ACHN (cell line): Measurements from ENCODE around the gene EOGT.

ENCODE experiments used
- DNase-seq: peaks from one replicate; pipeline ENCODE4 v3.0.0-alpha.2; 2015
- in situ Hi-C: cut with HindIII; loops from 2 replicates; pipeline ENCODE4 v1.10.0; 2017; ENCODE audit warnings: low sequenced_read_pairs, low pct_ligation_motif_present, low pct_unique_long_range_greater_than_20kb

Gene EOGT

DNA sequence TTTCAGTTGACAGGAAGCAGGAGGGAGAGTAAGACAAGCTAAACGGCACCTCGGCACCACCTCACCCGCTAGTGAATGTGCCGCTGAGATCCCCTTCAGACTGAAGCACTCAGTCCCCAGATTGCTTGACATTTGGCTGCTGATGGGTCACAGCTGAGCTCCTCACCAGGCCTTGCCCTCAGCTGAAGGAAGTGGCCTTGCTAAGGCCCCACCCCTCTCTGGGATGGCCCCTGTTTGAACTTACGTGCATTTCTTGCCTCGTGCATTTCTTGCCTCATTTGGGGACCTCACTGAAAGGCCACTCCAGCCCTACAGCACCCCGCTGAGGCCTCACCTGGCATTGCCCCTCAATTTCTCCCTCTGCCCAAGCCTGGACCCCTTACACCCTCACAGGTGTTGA is 39.8 kb downstream of the EOGT start:
- DNase-seq, result no peak
- in situ Hi-C loops, result no loop called here

DNA sequence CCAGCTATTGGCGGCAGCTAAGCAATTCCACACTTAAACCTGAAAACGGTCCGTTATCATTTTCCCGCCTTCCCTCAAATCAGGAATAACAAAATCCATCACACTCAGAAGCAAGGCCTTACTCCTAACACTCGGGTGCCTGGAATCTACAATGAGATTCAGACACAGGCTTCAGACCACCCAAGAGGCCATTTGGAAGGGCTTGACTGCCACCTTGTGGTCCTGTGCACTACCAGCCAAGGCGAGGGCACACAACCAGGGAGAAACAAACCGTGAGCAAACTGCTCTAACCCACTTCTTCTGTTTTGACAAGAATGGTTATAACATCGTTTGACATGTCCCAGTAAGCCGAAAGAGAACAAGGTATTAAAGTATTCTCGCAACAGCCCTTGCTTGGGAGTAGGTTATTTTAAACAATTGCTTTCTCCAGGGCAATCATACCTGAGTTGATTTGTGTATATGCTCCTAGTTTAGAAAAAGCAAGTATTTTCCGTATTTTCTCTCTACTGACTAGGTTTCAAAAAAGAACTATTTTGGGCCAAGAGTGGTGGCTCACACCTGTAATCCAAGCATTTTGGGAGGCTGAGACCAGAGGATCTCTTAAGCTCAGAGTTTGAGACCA is 41.0 kb downstream of the EOGT start:
- in situ Hi-C loops, result no loop called here
- peak; percentile 55 for DNase-seq

DNA sequence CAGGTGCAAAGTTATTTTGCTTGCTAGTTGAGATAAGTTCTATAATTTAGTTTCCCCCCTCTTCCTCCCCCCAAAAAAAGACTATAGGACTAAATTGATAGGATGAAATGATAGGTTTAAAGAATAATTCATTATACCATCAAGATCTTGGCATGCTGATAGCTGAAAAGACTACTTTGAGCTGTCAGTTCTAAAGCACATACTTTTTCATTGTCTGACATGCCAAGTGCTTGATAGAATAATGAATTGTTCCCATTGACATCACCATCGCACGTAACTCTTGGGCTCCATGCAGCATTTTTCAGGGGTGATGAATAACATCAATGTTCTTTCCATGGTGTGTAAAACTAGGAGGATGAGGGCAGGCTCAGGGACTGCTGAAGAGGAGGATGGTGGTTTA is 48.8 kb downstream of the EOGT start:
- in situ Hi-C loops, result no loop called here
- no peak for DNase-seq

DNA sequence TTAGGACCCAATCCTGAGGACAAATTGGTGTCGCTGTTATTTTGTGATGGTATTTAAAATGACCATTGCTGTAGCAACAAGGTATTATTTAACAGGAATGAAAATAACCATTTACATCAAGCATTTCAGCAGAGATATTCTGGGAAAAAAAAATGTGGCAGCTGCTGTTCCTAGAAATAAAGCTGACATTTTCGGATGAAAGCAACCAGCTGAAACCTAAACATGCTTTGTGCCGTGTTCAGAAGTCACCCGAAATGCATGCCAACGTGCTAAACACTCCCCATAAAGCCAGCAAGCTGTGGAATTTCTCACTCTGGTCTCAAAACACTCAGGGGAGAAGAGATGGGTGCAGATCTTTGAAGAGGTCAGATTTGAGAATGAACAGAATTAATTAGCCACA is 49.6 kb downstream of the EOGT start:
- no peak for DNase-seq
- in situ Hi-C loops, result no loop called here

DNA sequence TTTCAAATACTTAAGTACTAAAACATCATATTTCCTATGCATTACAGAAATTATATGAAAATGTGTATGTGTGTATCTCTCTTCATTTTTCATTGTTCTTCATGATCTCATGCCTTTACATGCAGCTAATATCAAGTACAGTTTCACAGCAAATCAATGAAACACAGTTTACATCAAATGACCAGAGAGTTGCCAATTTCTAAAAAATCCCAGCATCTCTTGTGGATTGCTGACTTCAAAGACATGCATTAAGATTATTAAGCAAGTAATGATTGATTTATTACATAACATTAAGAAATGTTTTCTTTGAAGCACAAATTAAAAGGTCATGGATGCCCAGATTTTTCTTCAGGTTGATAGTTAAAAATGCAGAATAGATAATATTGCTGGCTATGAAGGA is 50.1 kb downstream of the EOGT start:
- in situ Hi-C loops, result no loop called here
- no peak for DNase-seq

DNA sequence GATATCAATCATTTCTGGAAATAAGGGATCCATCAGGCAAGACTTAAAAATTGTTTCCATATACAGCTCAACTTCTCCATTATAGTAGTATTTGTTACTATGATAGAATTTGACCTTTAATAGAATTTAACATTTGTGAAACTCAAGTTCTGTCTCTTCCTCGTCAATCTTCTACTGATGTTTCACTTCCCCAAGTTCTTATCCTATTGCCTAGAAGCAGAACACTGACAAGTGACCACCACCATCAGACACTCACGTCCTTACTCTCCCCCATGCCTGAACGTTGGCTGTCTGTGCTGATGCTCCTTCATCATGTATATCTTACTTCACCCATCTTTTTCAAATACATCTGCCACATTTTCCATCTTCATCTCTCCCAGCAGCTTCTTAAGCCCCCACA is 54.6 kb downstream of the EOGT start:
- DNase-seq, result no peak
- in situ Hi-C loops, result no loop called here

DNA sequence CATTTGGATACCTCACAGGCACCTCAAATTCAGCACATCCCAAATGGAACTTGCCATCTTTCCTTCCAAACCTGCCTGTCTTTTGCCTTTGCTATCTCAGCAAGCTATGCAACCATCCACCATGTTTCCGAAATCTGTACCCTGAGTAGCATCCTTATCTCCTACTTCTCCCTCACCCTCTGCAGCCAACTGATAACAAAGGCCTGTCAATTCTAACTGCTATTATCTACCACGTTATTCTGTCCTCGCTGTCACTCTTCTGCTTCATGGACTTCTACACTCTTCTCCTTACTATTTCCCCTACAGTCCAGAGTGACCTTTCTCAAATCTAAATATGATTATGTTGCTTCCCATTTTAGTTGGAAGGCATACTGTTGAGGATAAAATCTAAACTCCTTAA is 55.6 kb downstream of the EOGT start:
- in situ Hi-C loops, result no loop called here
- no peak for DNase-seq

DNA sequence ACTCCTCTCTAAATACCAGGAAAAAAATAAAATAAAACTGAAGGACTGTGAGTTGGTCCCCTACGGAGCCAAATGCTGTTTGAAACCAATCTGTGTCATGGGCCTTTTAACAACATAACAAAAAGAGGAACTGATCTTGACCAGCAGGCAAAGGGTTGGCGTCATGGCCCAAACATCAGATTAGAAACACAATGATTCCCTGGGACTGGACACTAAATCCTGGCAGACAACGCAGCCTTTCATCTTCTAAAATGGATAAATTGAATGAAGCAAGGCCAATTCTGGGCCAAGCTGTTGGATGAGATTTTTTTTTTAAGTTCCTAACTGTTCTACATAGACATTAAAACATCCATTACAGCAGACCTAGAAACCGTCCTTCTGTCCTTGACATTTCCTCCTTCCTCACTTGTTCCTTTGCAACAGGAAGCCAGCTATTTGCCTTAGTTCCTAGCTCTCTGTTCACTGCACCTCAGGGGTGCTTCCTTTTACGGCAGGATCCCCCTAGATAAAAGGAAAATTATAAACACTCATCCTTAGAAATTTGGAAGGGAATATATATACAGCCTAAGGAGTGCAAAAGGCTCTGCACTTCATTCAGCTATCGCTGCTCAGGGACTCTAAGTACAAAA is 59.6 kb downstream of the EOGT start:
- in situ Hi-C loops, result no loop called here
- DNase-seq, result no peak

DNA sequence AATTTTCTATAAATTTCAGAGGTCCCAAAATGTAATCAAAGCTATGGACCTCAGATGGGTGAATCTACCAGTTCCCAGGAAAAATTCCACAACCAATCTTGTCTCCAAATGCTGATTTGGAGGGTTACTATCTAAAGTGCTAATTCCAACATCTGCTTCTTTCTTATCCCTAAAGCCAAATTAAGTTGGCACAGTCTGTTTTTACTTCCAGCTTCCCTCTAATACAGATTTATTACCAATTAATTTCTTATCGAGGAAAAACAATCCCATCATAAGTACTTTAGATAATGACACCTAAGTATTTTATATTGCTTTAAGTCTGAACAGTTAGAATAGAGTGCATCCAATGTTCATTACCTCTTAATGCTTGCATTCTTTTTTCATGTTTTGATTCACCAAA is 68.3 kb downstream of the EOGT start:
- in situ Hi-C loops, result no loop called here

DNA sequence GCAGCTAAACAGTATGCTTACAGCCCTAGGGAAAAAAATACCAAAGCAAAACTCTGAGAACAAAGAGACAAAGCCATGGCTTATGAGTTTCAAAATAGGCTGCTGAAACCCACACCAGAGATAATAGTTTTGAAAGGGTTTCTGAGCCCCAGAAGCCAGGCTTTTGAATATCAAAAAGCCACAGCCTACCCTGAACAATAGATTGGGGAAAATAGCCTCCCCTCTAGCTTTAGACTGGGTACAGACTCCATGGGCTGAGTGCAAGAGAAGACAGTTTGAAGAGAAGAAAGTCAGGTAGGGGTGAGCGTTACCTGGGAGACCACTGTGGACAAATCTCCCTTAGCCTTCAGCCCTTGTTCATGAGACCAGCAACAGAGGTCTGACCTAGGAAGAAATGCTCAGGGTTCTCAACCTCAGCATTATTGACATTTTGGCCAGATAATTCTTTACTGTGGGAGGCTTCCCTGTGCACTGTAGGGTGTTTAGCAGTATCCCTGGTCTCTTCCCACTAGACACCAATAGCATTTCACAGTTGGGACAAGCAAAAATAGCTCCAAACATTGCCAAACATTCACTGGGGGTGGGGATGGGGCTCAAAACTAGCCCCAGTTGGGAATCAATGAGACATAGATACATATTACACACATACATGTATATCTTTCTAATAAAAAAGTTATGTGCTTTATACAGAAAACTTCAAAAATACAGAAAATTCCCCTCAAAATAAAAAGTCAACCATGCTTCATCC is 69.6 kb downstream of the EOGT start:
- in situ Hi-C loops, result no loop called here
- DNase-seq, result no peak

More for the DNA sequence above, 68.3 kb downstream of the EOGT start:
- DNase-seq, result no peak

DNA sequence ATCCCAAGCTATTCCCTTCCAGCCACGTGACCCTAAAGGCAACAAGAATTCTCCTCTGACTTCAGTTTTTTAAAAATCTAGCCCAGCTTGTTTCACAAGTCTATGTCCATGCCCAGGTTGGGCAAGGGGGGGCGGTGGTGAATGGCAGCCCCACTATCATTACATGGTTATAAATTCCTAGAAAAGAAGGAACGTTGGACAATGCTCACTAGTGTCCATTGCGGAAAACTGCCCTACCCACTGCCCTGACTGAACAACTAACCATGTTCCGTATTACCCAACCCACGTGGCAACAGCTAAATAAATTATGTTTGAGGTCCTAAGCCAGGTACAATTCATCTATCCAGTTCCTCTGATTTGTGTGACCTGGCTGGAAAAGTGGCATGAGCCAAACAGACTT is 72.4 kb downstream of the EOGT start:
- in situ Hi-C loops, result no loop called here
- no peak for DNase-seq

DNA sequence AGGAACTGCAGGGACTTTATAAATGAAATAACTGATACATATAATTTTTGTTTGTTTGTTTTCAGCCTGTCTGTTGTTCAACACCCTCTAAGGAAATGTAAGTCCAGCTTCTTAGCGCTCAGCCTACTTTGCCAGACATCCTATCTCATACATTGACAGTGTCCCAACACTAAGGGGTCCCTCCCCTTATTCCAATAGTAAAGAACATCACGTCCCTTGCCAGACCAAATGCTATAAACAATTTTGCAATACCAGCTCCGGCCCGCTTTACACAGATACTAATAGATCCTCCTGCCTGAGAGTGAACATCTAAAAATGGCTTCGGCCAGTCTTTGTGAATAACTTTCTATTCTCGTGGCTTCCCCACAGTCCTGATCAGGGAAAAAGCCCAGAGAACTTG is 76.6 kb downstream of the EOGT start:
- DNase-seq, result no peak
- in situ Hi-C loops, result no loop called here

DNA sequence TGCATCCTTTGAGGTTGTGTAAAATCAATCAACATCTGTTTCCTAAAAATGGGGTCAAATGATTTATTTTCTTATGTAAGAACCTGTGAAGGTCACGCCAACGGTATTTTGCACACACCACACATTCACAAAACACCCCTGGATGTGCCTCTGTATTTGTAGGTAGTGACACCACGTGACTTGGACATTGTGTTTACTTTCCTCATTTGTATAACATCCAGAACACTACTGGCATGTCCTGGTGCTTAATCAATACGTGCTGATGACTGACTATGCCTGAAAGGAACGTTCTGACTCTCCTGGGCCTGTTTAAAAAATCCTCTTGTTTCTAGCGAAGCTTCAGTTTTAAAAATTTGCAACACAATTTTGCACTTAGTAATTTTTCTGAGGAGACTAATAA is 77.7 kb downstream of the EOGT start:
- no peak for DNase-seq
- in situ Hi-C loops, result no loop called here

DNA sequence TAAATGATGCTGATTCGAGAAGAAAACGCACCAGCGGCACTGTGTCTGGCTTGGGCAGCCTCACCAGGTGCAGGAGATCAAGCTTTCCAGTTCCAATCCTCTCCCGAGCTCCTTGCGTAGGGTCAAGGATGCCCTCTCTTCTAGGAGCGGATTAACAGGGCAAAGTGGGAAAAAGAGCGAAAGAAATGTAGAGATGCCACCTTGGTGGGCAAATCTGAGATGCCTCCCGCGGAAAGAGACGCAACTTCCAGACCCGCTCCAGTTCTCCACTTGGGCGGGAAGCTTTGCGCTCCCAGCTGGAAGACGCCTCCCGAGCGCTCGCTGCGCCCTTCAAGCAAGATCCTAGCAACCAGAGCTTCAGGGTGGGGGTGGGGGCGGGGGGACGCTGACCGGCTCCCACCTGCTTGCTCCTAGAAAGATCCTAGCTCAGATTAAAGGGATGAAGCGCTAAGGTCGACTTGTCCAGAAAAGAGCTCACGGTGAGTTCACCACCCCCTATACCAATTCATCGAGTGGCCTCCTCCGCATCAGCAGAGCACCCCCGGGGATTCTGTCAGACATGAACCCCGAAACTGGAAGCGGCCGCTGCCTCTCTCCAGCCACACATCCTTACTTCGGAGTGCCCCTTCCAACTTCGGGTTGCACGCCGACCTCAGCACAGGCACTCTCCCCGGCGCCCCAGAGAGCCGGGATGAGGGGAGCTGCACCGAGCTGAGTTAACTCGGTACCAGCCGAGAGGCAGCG is 81.9 kb downstream of the EOGT start:
- in situ Hi-C loops, result no loop called here

More for the DNA sequence above, 81.9 kb downstream of the EOGT start:
- no peak for DNase-seq
